Endothelial cell (in vitro differentiated cells): ENCODE data around the gene DEDD. TPM values are rescaled to one million over a fixed set of nuclear protein-coding genes. Genes with fewer than 3 reads are reported as not detected.

Experiments
- DNase-seq: peaks from one replicate; pipeline ENCODE4 v3.0.0; 2021; ENCODE audit warnings: low spot score
- H3K27ac Mint-ChIP-seq: one replicate; pipeline ENCODE4 v1.8.0; 2021; ENCODE audit warnings: mixed read lengths, inconsistent platforms; ENCODE audit not compliant: unreplicated experiment
- H3K27me3 Mint-ChIP-seq: one replicate; pipeline ENCODE4 v1.8.0; 2021; ENCODE audit warnings: mild to moderate bottlenecking, moderate library complexity, mixed read lengths, inconsistent platforms; ENCODE audit not compliant: unreplicated experiment
- H3K36me3 Mint-ChIP-seq: one replicate; pipeline ENCODE4 v1.8.0; 2021; ENCODE audit warnings: mild to moderate bottlenecking, low read depth, mixed read lengths, inconsistent platforms; ENCODE audit not compliant: unreplicated experiment
- H3K4me1 Mint-ChIP-seq: one replicate; pipeline ENCODE4 v1.8.0; 2021; ENCODE audit warnings: mild to moderate bottlenecking, mixed read lengths, inconsistent platforms; ENCODE audit not compliant: unreplicated experiment
- H3K4me3 Mint-ChIP-seq: one replicate; pipeline ENCODE4 v1.8.0; 2021; ENCODE audit warnings: mild to moderate bottlenecking, mixed read lengths, inconsistent platforms; ENCODE audit not compliant: unreplicated experiment
- H3K9me3 Mint-ChIP-seq: one replicate; pipeline ENCODE4 v1.8.0; 2021; ENCODE audit warnings: mixed read lengths, inconsistent platforms; ENCODE audit not compliant: unreplicated experiment
- CTCF ChIP-seq: fragments of 200-600 bp; sonication (generic); IDR thresholded peaks from one replicate; pipeline ENCODE4 v1.5.0; 2021; ENCODE audit warnings: antibody characterized with exemption; ENCODE audit not compliant: unreplicated experiment
- total RNA-seq: library from RNA; stranded (reverse); fragmentation: NEBNext Ultra II Directional; extraction: Animal tissue kit (Norgen Biotek cat#: 25700); gene quantifications from one replicate; pipeline ENCODE4 v1.2.1, GENCODE V29; 2021; ENCODE audit not compliant: unreplicated experiment

The DEDD gene
- total RNA-seq, 1 donor from 2014 or later, result 133 TPM

- Mint-ChIP-seq H3K4me1 (peaks cover 25% of the 10 kb centered on the region), H3K36me3 (peaks cover 43% of the 10 kb centered on the region), H3K9me3 (no peaks in the 10 kb centered on the region), H3K4me3 (no peak overlapping the region), H3K27ac (no peak overlapping the region), H3K27me3 (peaks cover 14% of the 10 kb centered on the region)
- TF ChIP-seq CTCF, result no peak
- DNase-seq, result no peak
Measured at GRCh38 chr1:161174911-161175310, 42.4 kb upstream of the DEDD start.

- no peaks in the 10 kb centered on the region for H3K9me3 Mint-ChIP-seq
- no peak overlapping the region for H3K27ac Mint-ChIP-seq
- peaks cover 25% of the 10 kb centered on the region for H3K4me1 Mint-ChIP-seq
- no peak for TF ChIP-seq CTCF
- peaks cover 48% of the 10 kb centered on the region for H3K36me3 Mint-ChIP-seq
- H3K27me3 Mint-ChIP-seq, result peaks cover 14% of the 10 kb centered on the region
- no peak for DNase-seq
- H3K4me3 Mint-ChIP-seq, result no peak overlapping the region
Measured at GRCh38 chr1:161173711-161174110, 41.2 kb upstream of the DEDD start.

- Mint-ChIP-seq H3K36me3 (peaks cover 52% of the 10 kb centered on the region), H3K4me1 (peaks cover 19% of the 10 kb centered on the region), H3K27me3 (peaks cover 14% of the 10 kb centered on the region), H3K27ac (no peak overlapping the region), H3K9me3 (no peaks in the 10 kb centered on the region), H3K4me3 (no peak overlapping the region)
- TF ChIP-seq CTCF, result no peak
- DNase-seq, result no peak
Measured at GRCh38 chr1:161172776-161173376, 40.4 kb upstream of the DEDD start.

GRCh38 chr1:161172349-161172748 is 39.9 kb upstream of the DEDD start:
- no peak overlapping the region for H3K4me3 Mint-ChIP-seq
- DNase-seq, result no peak
- no peak overlapping the region for H3K27ac Mint-ChIP-seq
- TF ChIP-seq CTCF, result no peak
- H3K9me3 Mint-ChIP-seq, result no peaks in the 10 kb centered on the region
- H3K36me3 Mint-ChIP-seq, result peaks cover 52% of the 10 kb centered on the region
- H3K4me1 Mint-ChIP-seq, result peaks cover 17% of the 10 kb centered on the region
- peaks cover 14% of the 10 kb centered on the region for H3K27me3 Mint-ChIP-seq

GRCh38 chr1:161171696-161172095 is 39.2 kb upstream of the DEDD start:
- Mint-ChIP-seq H3K27me3 (peaks cover 14% of the 10 kb centered on the region), H3K36me3 (peaks cover 52% of the 10 kb centered on the region), H3K9me3 (no peaks in the 10 kb centered on the region), H3K4me3 (no peak overlapping the region), H3K27ac (no peak overlapping the region), H3K4me1 (peaks cover 18% of the 10 kb centered on the region)
- no peak for DNase-seq
- no peak for TF ChIP-seq CTCF
